GM18951 (cell line): ENCODE measurements around the gene ZNF777.
"Not testable (repeated sequence)": the region's sequence is repeated elsewhere in the genome, so short reads cannot be mapped to it uniquely, and the experiment has no call there.

Experiments used
- POLR2A ChIP-seq: IDR thresholded peaks from 4 replicates; pipeline ENCODE4 v1.6.1; 2011; ENCODE audit warnings: mild to moderate bottlenecking; ENCODE audit not compliant: insufficient read length, insufficient read depth; ENCODE audit errors: extremely low read depth
- in situ Hi-C: fragments of 300-500 bp; cut with MboI; formaldehyde crosslinking; loops from one replicate; pipeline ENCODE4 v1.12.0; 2022; ENCODE audit warnings: low sequenced_read_pairs, mixed read lengths, inconsistent platforms; ENCODE audit not compliant: unreplicated experiment

ZNF777 gene

GRCh38 chr7:149460493-149461277, at the start of gene ZNF777:
TSS of gene ZNF777 (minus strand) at chr7:149461062. CDS start at chr7:149456022, 5,040 bp downstream.
- peak; percentile 63 for TF ChIP-seq POLR2A
- in situ Hi-C loops, result no loop called here

- in situ Hi-C loops, result no loop called here
- no peak for TF ChIP-seq POLR2A
These were observed 49.4 kb upstream of the ZNF777 start for GRCh38 chr7:149510248-149510647.

- TF ChIP-seq POLR2A, result no peak
- in situ Hi-C loops, result no loop called here
These were observed 48.9 kb upstream of the ZNF777 start for GRCh38 chr7:149509774-149510173.

GRCh38 chr7:149505551-149505950, 44.7 kb upstream of the ZNF777 start:
- in situ Hi-C loops, result no loop called here

GRCh38 chr7:149501651-149502050, 40.8 kb upstream of the ZNF777 start:
- in situ Hi-C loops, result no loop called here
- no peak for TF ChIP-seq POLR2A

More at GRCh38 chr7:149505551-149505950, 44.7 kb upstream of the ZNF777 start:
- TF ChIP-seq POLR2A, result no peak

- in situ Hi-C loops, result no loop called here
These were observed 40.0 kb upstream of the ZNF777 start for GRCh38 chr7:149500910-149501309.

GRCh38 chr7:149500201-149500600, 39.3 kb upstream of the ZNF777 start:
- TF ChIP-seq POLR2A, result no peak
- in situ Hi-C loops, result no loop called here

More at GRCh38 chr7:149500910-149501309, 40.0 kb upstream of the ZNF777 start:
- TF ChIP-seq POLR2A, result no peak

GRCh38 chr7:149498811-149499210, 37.9 kb upstream of the ZNF777 start:
- no peak for TF ChIP-seq POLR2A
- in situ Hi-C loops, result no loop called here

- in situ Hi-C loops, result no loop called here
- peak; percentile 80 for TF ChIP-seq POLR2A
These were observed 36.8 kb upstream of the ZNF777 start, which contains the start of gene ZNF746 for GRCh38 chr7:149497467-149498261. TSS of gene ZNF746 (minus strand) at chr7:149497809. CDS start at chr7:149497536, 273 bp downstream.

- in situ Hi-C loops, result no loop called here
- no peak for TF ChIP-seq POLR2A
These were observed 36.0 kb upstream of the ZNF777 start for GRCh38 chr7:149496642-149497391.

- in situ Hi-C loops, result no loop called here
- no peak for TF ChIP-seq POLR2A
These were observed 35.2 kb upstream of the ZNF777 start for GRCh38 chr7:149495785-149496641.

GRCh38 chr7:149494738-149495368, 34.0 kb upstream of the ZNF777 start:
- no peak for TF ChIP-seq POLR2A

GRCh38 chr7:149493975-149494374, 33.1 kb upstream of the ZNF777 start:
- in situ Hi-C loops, result not testable (repeated sequence)

More at GRCh38 chr7:149494738-149495368, 34.0 kb upstream of the ZNF777 start:
- in situ Hi-C loops, result no loop called here
